ENCODE data around the gene SLIT3. TPM values are rescaled to one million over a fixed set of nuclear protein-coding genes. Genes with fewer than 3 reads are reported as not detected.

SLIT3 gene
- total RNA-seq (2014; rRNA removed; shearing (Covaris generic)): 0.59 and 4.3 TPM in 2 replicates
- 0.71 and 0.83 TPM in 2 replicates for polyA plus RNA-seq (2016; fragmentation: Nextera tagmentation; extraction: Ambion mirVana)
- long read RNA-seq: 0 reads

- peaks cover 39% of the 10 kb centered on the region for H3K27me3 Mint-ChIP-seq (ENCODE audit: insufficient read depth, low read depth, poor library complexity)
Observed at GRCh38 chr5:169300468-169301385, at the start of gene SLIT3. TSS of gene SLIT3 (minus strand) at chr5:169301139. CDS start at chr5:169300709, 430 bp downstream.

More at GRCh38 chr5:169300468-169301385, at the start of gene SLIT3:
- Histone ChIP-seq H3F3A (replicated peaks; ENCODE audit: low read depth) (no peaks in the 10 kb centered on the region), H3K9me2 (ENCODE audit: insufficient read depth) (no peaks in the 10 kb centered on the region), H3K27ac (ENCODE audit: low read depth) (no peak within 1 kb of the TSS), H3K36me3 (ENCODE audit: insufficient read depth) (no peaks in the 10 kb centered on the region), H3K4me3 (peak within 1 kb of the TSS; percentile 69), H3K27me3 (ENCODE audit: insufficient read depth) (peaks cover 45% of the 10 kb centered on the region), H3K79me2 (replicated peaks; ENCODE audit: insufficient read depth) (no peaks in the 10 kb centered on the region), H4K20me1 (replicated peaks; ENCODE audit: insufficient read depth) (no peaks in the 10 kb centered on the region), H3K4me2 (peak within 1 kb of the TSS; percentile 94), H2AFZ (peak within 1 kb of the TSS; percentile 98), H3K4me1 (ENCODE audit: insufficient read depth) (peaks cover 11% of the 10 kb centered on the region)
- DNase-seq (ENCODE audit: low spot score) (peak; percentile 89), ATAC-seq (peak; percentile 76)
- H3K27ac Mint-ChIP-seq: no peak within 1 kb of the TSS
- H3K36me3 Mint-ChIP-seq (ENCODE audit: low read depth): no peaks in the 10 kb centered on the region
- peaks cover 22% of the 10 kb centered on the region for H3K4me1 Mint-ChIP-seq
- no peaks in the 10 kb centered on the region; the same call in 2 of the 3 replicates for H3K9me3 Mint-ChIP-seq
- TF ChIP-seq ZNF462 (CRISPR knock-in tag; IDR thresholded peaks at IDR 0.05) (no peak), CTCF (conservative IDR thresholded peaks at IDR 0.05; ENCODE audit: low read depth in 2 of 2) (peak in 1 of 2 experiments; percentile 39; a peak in 1 of 4 replicates), STAT1 (IDR thresholded peaks at IDR 0.05; ENCODE audit: unreplicated experiment) (no peak), POLR2AphosphoS5 (IDR thresholded peaks at IDR 0.05; ENCODE audit: low read depth) (0 out of 2 replicates have a peak, but pooled peaks have one; percentile 15), ZNF114 (CRISPR knock-in tag; IDR thresholded peaks at IDR 0.05) (no peak)
- TF ChIP-seq, protein P1, sequence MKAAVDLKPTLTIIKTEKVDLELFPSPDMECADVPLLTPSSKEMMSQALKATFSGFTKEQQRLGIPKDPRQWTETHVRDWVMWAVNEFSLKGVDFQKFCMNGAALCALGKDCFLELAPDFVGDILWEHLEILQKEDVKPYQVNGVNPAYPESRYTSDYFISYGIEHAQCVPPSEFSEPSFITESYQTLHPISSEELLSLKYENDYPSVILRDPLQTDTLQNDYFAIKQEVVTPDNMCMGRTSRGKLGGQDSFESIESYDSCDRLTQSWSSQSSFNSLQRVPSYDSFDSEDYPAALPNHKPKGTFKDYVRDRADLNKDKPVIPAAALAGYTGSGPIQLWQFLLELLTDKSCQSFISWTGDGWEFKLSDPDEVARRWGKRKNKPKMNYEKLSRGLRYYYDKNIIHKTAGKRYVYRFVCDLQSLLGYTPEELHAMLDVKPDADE (IDR thresholded peaks at IDR 0.05): no peak
- H3K4me3 Mint-ChIP-seq: peak within 1 kb of the TSS; percentile 85

All from GM23338 (cell line).